Subcutaneous abdominal adipose tissue (tissue), 5 donors: Measurements from ENCODE around the gene RRM1.
"Not testable (repeated sequence)": the region's sequence is repeated elsewhere in the genome, so short reads cannot be mapped to it uniquely, and the experiment has no call there.

Experiments used
- H3K27ac ChIP-seq: one replicate; pipeline ENCODE4 v1.7.0; 2013; ENCODE audit warnings: low read depth, mild to moderate bottlenecking, inconsistent platforms, low read length, moderate library complexity
- H3K27me3 ChIP-seq, 5 donors: one replicate each; pipeline ENCODE4 v1.7.0; 2013; ENCODE audit warnings: low read length in 5 of 5, inconsistent platforms in 1 of 5; ENCODE audit not compliant: control insufficient read depth in 5 of 5, insufficient read depth in 4 of 5
- H3K36me3 ChIP-seq, 5 donors: one replicate each; pipeline ENCODE4 v1.7.0; 2013; ENCODE audit warnings: low read length in 5 of 5; ENCODE audit not compliant: control insufficient read depth in 5 of 5, insufficient read depth in 5 of 5
- H3K4me1 ChIP-seq, 5 donors: one replicate each; pipeline ENCODE4 v1.7.0; 2013; ENCODE audit warnings: low read length in 5 of 5, mild to moderate bottlenecking in 3 of 5, moderate library complexity in 1 of 5; ENCODE audit not compliant: control insufficient read depth in 5 of 5, insufficient read depth in 5 of 5
- H3K4me3 ChIP-seq, 5 donors: one replicate each; pipeline ENCODE4 v1.7.0; 2013; ENCODE audit warnings: low read length in 5 of 5, low read depth in 1 of 5
- H3K9ac ChIP-seq, 5 donors: one replicate each; pipeline ENCODE4 v1.7.0; 2013; ENCODE audit warnings: low read length in 5 of 5, mild to moderate bottlenecking in 4 of 5, moderate library complexity in 3 of 5
- H3K9me3 ChIP-seq, 5 donors: one replicate each; pipeline ENCODE4 v1.7.0; 2013; ENCODE audit warnings: low read length in 5 of 5; ENCODE audit not compliant: control insufficient read depth in 5 of 5
- donor health status: healthy.
- donor health status: healthy.
- donor health status: healthy.
- donor health status: healthy.
- donor health status: healthy.

Gene RRM1

GRCh38 chr11:4156571-4156970 lies 62.0 kb downstream of the RRM1 start:
- Histone ChIP-seq H3K9ac (no peak overlapping the region), H3K27me3 (no peaks in the 10 kb centered on the region), H3K36me3 (no peaks in the 10 kb centered on the region), H3K4me3 (no peak overlapping the region), H3K9me3 (no peaks in the 10 kb centered on the region), H3K27ac (no peak overlapping the region), H3K4me1 (peaks cover 0 to 2% (median 0%) of the 10 kb centered on the region in 5 donors)

DNA sequence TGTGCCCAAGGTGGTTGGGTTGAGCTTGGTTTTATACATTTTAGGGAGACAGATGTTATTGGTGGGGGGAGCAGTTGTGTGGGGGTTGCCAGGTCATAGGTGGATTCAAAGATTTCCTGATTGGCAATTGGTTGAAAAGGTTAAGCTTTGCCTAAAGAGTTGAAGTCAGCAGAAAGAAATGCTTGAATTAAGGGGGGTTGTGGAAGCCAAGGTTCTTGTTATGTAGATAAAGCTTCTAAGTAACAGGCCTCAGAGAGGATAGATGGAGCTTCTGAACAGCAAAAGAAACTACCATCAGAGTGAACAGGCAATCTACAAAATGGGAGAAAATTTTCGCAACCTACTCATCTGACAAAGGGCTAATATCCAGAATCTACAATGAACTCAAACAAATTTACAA lies 64.2 kb downstream of the RRM1 start:
- H3K4me1 ChIP-seq, H3K4me3 ChIP-seq, H3K9ac ChIP-seq, H3K36me3 ChIP-seq, H3K27ac ChIP-seq, H3K9me3 ChIP-seq, H3K27me3 ChIP-seq: not testable (repeated sequence)

GRCh38 chr11:4161305-4161704 lies 66.7 kb downstream of the RRM1 start:
- H3K4me1 ChIP-seq = no peaks in the 10 kb centered on the region
- no peaks in the 10 kb centered on the region for H3K36me3 ChIP-seq
- H3K9me3 ChIP-seq = no peaks in the 10 kb centered on the region
- no peaks in the 10 kb centered on the region for H3K27me3 ChIP-seq
- no peak overlapping the region for H3K27ac ChIP-seq
- H3K9ac ChIP-seq = no peak overlapping the region
- H3K4me3 ChIP-seq = no peak overlapping the region

GRCh38 chr11:4164884-4165590 lies 70.4 kb downstream of the RRM1 start:
- Histone ChIP-seq H3K36me3 (no peaks in the 10 kb centered on the region), H3K27me3 (no peaks in the 10 kb centered on the region), H3K9ac (no peak overlapping the region), H3K27ac (no peak overlapping the region), H3K4me3 (no peak overlapping the region), H3K9me3 (no peaks in the 10 kb centered on the region), H3K4me1 (no peaks in the 10 kb centered on the region)

- Histone ChIP-seq H3K9me3 (no peaks in the 10 kb centered on the region), H3K4me1 (no peaks in the 10 kb centered on the region), H3K36me3 (no peaks in the 10 kb centered on the region), H3K27ac (no peak overlapping the region), H3K4me3 (no peak overlapping the region), H3K9ac (no peak overlapping the region), H3K27me3 (no peaks in the 10 kb centered on the region)
These were observed 72.7 kb downstream of the RRM1 start for GRCh38 chr11:4167292-4167691.

- Histone ChIP-seq H3K9me3 (no peaks in the 10 kb centered on the region), H3K4me3 (no peak overlapping the region), H3K27me3 (no peaks in the 10 kb centered on the region), H3K36me3 (no peaks in the 10 kb centered on the region), H3K4me1 (no peaks in the 10 kb centered on the region), H3K9ac (no peak overlapping the region), H3K27ac (no peak overlapping the region)
These were observed 73.2 kb downstream of the RRM1 start for GRCh38 chr11:4167758-4168157.

DNA sequence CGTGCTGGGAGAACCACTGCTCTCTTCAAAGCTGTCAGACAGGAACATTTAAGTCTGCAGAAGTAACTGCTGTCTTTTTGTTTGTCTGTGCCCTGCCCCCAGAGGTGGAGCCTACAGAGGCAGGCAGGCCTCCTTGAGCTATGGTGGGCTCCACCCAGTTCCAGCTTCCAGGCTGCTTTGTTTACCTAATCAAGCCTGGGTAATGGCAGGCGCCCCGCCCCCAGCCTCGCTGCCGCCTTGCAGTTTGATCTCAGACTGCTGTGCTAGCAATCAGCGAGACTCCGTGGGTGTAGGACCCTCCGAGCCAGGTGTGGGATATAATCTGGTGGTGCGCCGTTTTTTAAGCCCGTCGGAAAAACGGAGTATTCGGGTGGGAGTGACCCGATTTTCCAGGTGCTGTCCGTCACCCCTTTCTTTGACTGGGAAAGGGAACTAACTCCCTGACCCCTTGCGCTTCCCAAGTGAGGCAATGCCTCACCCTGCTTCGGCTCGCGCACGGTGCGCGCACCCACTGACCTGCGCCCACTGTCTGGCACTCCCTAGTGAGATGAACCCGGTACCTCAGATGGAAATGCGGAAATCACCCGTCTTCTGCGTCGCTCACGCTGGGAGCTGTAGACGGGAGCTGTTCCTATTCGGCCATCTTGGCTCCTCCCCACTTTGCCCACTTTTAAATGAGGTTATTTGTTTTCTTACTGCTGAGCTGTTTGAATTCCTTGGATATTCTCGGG lies 81.2 kb downstream of the RRM1 start:
- not testable (repeated sequence) for H3K27ac ChIP-seq, H3K9ac ChIP-seq
- peaks cover 0 to 15% (median 0%) of the 10 kb centered on the region in 5 donors for H3K4me1 ChIP-seq

GRCh38 chr11:4178813-4179662 lies 84.4 kb downstream of the RRM1 start:
- no peaks in the 10 kb centered on the region for H3K36me3 ChIP-seq
- H3K4me1 ChIP-seq = peaks cover 0 to 18% (median 0%) of the 10 kb centered on the region in 5 donors
- no peak overlapping the region for H3K9ac ChIP-seq
- H3K27me3 ChIP-seq = no peaks in the 10 kb centered on the region
- no peaks in the 10 kb centered on the region for H3K9me3 ChIP-seq
- H3K4me3 ChIP-seq = no peak overlapping the region
- H3K27ac ChIP-seq = no peak overlapping the region

More for the DNA sequence above, 81.2 kb downstream of the RRM1 start:
- H3K9me3 ChIP-seq, H3K36me3 ChIP-seq, H3K27me3 ChIP-seq, H3K4me3 ChIP-seq: not testable (repeated sequence)

- H3K27ac ChIP-seq = no peak overlapping the region
These were observed 86.0 kb downstream of the RRM1 start for GRCh38 chr11:4180441-4181183.

More at GRCh38 chr11:4180441-4181183, 86.0 kb downstream of the RRM1 start:
- H3K9me3 ChIP-seq = no peaks in the 10 kb centered on the region
- H3K9ac ChIP-seq = no peak overlapping the region
- no peaks in the 10 kb centered on the region for H3K36me3 ChIP-seq
- no peak overlapping the region for H3K4me3 ChIP-seq
- no peaks in the 10 kb centered on the region for H3K27me3 ChIP-seq
- H3K4me1 ChIP-seq = peaks cover 0 to 26% (median 0%) of the 10 kb centered on the region in 5 donors
